ENCODE results near the gene CENPU.

The CENPU gene

GRCh38 chr4:184660978-184661377 lies 72.9 kb downstream of the CENPU start:
- TF ChIP-seq TAF1 (IDR thresholded peaks at IDR 0.05; ENCODE audit: low read depth) (no peak), RAD21 (IDR thresholded peaks at IDR 0.05; ENCODE audit: low read depth) (no peak), NFIC (IDR thresholded peaks at IDR 0.05) (no peak), YY1 (IDR thresholded peaks at IDR 0.05; ENCODE audit: low read depth) (no peak), TEAD4 (IDR thresholded peaks at IDR 0.05) (no peak), EGR1 (IDR thresholded peaks at IDR 0.05) (no peak), FOXM1 (IDR thresholded peaks at IDR 0.05; ENCODE audit: borderline replicate concordance, low read depth) (no peak), MAX (IDR thresholded peaks at IDR 0.05) (no peak), CEBPB (IDR thresholded peaks at IDR 0.05) (no peak), ZBTB7A (IDR thresholded peaks at IDR 0.05; ENCODE audit: low read depth) (no peak), USF1 (IDR thresholded peaks at IDR 0.05) (no peak), EP300 (IDR thresholded peaks at IDR 0.05; ENCODE audit: borderline replicate concordance) (no peak), TCF12 (IDR thresholded peaks at IDR 0.05; ENCODE audit: low read depth) (no peak), CREB1 (IDR thresholded peaks at IDR 0.05; ENCODE audit: low read depth) (no peak)
- TF ChIP-seq, protein P1, sequence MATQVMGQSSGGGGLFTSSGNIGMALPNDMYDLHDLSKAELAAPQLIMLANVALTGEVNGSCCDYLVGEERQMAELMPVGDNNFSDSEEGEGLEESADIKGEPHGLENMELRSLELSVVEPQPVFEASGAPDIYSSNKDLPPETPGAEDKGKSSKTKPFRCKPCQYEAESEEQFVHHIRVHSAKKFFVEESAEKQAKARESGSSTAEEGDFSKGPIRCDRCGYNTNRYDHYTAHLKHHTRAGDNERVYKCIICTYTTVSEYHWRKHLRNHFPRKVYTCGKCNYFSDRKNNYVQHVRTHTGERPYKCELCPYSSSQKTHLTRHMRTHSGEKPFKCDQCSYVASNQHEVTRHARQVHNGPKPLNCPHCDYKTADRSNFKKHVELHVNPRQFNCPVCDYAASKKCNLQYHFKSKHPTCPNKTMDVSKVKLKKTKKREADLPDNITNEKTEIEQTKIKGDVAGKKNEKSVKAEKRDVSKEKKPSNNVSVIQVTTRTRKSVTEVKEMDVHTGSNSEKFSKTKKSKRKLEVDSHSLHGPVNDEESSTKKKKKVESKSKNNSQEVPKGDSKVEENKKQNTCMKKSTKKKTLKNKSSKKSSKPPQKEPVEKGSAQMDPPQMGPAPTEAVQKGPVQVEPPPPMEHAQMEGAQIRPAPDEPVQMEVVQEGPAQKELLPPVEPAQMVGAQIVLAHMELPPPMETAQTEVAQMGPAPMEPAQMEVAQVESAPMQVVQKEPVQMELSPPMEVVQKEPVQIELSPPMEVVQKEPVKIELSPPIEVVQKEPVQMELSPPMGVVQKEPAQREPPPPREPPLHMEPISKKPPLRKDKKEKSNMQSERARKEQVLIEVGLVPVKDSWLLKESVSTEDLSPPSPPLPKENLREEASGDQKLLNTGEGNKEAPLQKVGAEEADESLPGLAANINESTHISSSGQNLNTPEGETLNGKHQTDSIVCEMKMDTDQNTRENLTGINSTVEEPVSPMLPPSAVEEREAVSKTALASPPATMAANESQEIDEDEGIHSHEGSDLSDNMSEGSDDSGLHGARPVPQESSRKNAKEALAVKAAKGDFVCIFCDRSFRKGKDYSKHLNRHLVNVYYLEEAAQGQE (IDR thresholded peaks at IDR 0.05; ENCODE audit: low read depth): no peak

DNA sequence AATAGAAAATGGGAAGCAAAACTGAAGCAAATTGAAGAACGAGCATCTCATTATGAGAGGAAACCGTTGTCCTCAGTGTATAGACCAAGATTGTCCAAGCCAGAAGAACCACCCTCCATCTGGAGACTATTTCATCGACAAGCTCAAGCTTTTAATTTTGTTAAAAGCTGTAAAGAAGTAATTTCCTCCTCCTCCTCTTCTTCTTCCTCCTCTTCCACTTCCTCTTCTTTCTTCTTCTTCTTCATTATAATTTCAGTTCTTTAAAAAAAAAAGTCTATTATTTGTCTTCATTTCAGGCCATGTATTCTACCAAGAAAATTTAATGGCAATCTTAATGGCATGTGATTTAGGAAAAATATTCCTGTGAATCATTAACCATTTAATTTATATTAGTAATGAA lies 76.8 kb downstream of the CENPU start:
- TF ChIP-seq RAD21 (IDR thresholded peaks at IDR 0.05; ENCODE audit: low read depth) (no peak), TEAD4 (IDR thresholded peaks at IDR 0.05) (no peak), CEBPB (IDR thresholded peaks at IDR 0.05) (no peak), TCF12 (IDR thresholded peaks at IDR 0.05; ENCODE audit: low read depth) (no peak), USF1 (IDR thresholded peaks at IDR 0.05) (no peak), MAX (IDR thresholded peaks at IDR 0.05) (no peak), FOXM1 (IDR thresholded peaks at IDR 0.05; ENCODE audit: borderline replicate concordance, low read depth) (no peak), EGR1 (IDR thresholded peaks at IDR 0.05) (no peak), NFIC (IDR thresholded peaks at IDR 0.05) (no peak)
- TF ChIP-seq, protein P1 (IDR thresholded peaks at IDR 0.05; ENCODE audit: low read depth): no peak

- TF ChIP-seq NFIC (IDR thresholded peaks at IDR 0.05) (no peak), YY1 (IDR thresholded peaks at IDR 0.05; ENCODE audit: low read depth) (no peak)
These were observed 77.7 kb downstream of the CENPU start for GRCh38 chr4:184655889-184656869.

- TF ChIP-seq USF1 (IDR thresholded peaks at IDR 0.05) (no peak), TAF1 (IDR thresholded peaks at IDR 0.05; ENCODE audit: low read depth) (no peak), YY1 (IDR thresholded peaks at IDR 0.05; ENCODE audit: low read depth) (no peak), TEAD4 (IDR thresholded peaks at IDR 0.05) (no peak), CREB1 (IDR thresholded peaks at IDR 0.05; ENCODE audit: low read depth) (no peak), NFIC (IDR thresholded peaks at IDR 0.05) (no peak), ZBTB7A (IDR thresholded peaks at IDR 0.05; ENCODE audit: low read depth) (no peak), FOXM1 (IDR thresholded peaks at IDR 0.05; ENCODE audit: borderline replicate concordance, low read depth) (no peak), EP300 (IDR thresholded peaks at IDR 0.05; ENCODE audit: borderline replicate concordance) (no peak), TCF12 (IDR thresholded peaks at IDR 0.05; ENCODE audit: low read depth) (no peak), CEBPB (IDR thresholded peaks at IDR 0.05) (no peak), MAX (IDR thresholded peaks at IDR 0.05) (no peak), EGR1 (IDR thresholded peaks at IDR 0.05) (no peak), RAD21 (IDR thresholded peaks at IDR 0.05; ENCODE audit: low read depth) (no peak)
- TF ChIP-seq, protein P1 (IDR thresholded peaks at IDR 0.05; ENCODE audit: low read depth): no peak
These were observed 80.2 kb downstream of the CENPU start for GRCh38 chr4:184653650-184654049.
